Measurements from ENCODE around the gene SPTBN1. TPM values are rescaled to one million over a fixed set of nuclear protein-coding genes. Genes with fewer than 3 reads are reported as not detected.

The SPTBN1 gene
- total and polyA plus RNA-seq, 2 of the 4 experiments (the other 2 are of a cell fraction): 49.1 to 241 TPM

DNA sequence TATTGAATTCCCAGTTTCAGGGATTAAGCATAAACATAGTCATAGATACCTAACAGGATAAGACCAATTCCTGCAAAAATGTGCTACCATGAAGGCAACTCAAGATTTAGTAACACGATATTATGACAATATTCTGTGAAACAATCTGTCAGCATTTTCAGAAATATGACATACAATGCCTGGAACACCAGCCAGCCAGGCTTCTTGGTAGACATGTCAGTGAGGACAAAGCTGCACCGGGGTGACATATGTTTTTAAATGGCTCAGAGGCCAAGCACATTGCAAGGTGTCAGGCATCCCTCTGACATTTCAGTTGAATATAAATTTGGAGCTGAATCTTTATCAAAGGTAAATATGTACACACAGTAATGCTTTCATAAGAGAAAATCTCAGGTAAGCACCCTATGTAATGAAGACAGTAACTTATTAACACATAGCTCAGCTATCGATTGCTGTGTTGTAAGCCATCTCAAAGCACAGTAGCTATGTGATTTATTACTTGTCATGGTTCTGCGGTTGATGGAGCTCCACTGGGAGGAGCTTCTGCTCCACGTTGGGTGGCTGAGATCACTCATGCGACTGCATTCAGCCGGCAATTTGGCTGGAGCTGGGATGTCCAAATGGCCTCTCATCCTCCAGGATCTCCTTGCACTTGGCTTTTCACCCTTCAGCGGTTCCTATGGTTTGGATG is 235.5 kb downstream of the SPTBN1 start:
- no peak overlapping the region for H4K5ac ChIP-seq (ENCODE audit: low read depth, low read length)
- in situ Hi-C loops (cut with MboI; ENCODE audit: low sequenced_read_pairs): no loop called here
- no peaks in the 10 kb centered on the region for H3K79me1 ChIP-seq (ENCODE audit: low read depth in 1 of 2, low read length in 2 of 2)
- H3K14ac ChIP-seq (replicated peaks; ENCODE audit: low read depth, low read length): no peak overlapping the region
- no peak overlapping the region for H3K56ac ChIP-seq (ENCODE audit: extremely low read depth, insufficient read depth, low read length)
- POLR2A ChIA-PET (ENCODE audit: unreplicated experiment): no interaction called here
- DNase-seq: no peak
- WGBS, 2 experiments (ENCODE audit: extremely low coverage in 2 of 2, insufficient read length in 1 of 2): 73% methylated on average over 3 of the region's 8 CpGs; no CpG with 5 or more reads in 1 of the 2 experiments
- dilution Hi-C loops (cut with HindIII; ENCODE audit: low sequenced_read_pairs, unreplicated experiment): no loop called here
- 0 out of 2 replicates have a peak, but pooled peaks cover 1% of the 10 kb centered on the region for H3K27me3 ChIP-seq (ENCODE audit: control insufficient read depth, insufficient read depth, low read length)
- no peak overlapping the region for H3K18ac ChIP-seq (ENCODE audit: low read depth, low read length)
- ATAC-seq (ENCODE audit: low read depth): no peak
- H3K9me1 ChIP-seq (ENCODE audit: insufficient read depth, low read length): peaks cover 3% of the 10 kb centered on the region; the same call in 1 of the 2 replicates
- H2BK15ac ChIP-seq (ENCODE audit: low read depth, low read length): no peak overlapping the region
- H3K4ac ChIP-seq (ENCODE audit: low read depth, low read length): no peak overlapping the region
- no peak overlapping the region for H3K9ac ChIP-seq (ENCODE audit: low read depth, low read length)
- H4K20me1 ChIP-seq (ENCODE audit: insufficient read depth, low read length): no peaks in the 10 kb centered on the region
- CTCF ChIA-PET: interaction anchor here (1.3 kb wide), 1 partner anchor 13 kb away, joined by 4 read pairs; no protein-coding TSS in a partner anchor
- no peak overlapping the region for H4K8ac ChIP-seq (ENCODE audit: low read depth in 2 of 2, low read length in 2 of 2)
- no peak overlapping the region for H2BK5ac ChIP-seq (ENCODE audit: low read depth, low read length, poor library complexity, severe bottlenecking)
- BruUV-seq (replicated peaks): no TSS peak
- H3K4me3 ChIP-seq (ENCODE audit: insufficient read depth, low read depth, low read length): no peak overlapping the region
- H4K91ac ChIP-seq (ENCODE audit: insufficient read depth, low read depth, low read length): no peak overlapping the region
- H2BK120ac ChIP-seq (ENCODE audit: low read depth, low read length): no peak overlapping the region
- no peaks in the 10 kb centered on the region for H3K4me1 ChIP-seq (ENCODE audit: control insufficient read depth, insufficient read depth, low read length)
- no peak overlapping the region for H3K4me2 ChIP-seq (ENCODE audit: low read depth, low read length)
- no peak overlapping the region for H2AK9ac ChIP-seq (replicated peaks; ENCODE audit: low read depth, low read length, poor library complexity)
- H3K27ac ChIP-seq (ENCODE audit: insufficient read depth, low read length): no peak overlapping the region
- no peak overlapping the region for H2BK20ac ChIP-seq (ENCODE audit: low read depth, low read length)
- TF ChIP-seq, protein P1, sequence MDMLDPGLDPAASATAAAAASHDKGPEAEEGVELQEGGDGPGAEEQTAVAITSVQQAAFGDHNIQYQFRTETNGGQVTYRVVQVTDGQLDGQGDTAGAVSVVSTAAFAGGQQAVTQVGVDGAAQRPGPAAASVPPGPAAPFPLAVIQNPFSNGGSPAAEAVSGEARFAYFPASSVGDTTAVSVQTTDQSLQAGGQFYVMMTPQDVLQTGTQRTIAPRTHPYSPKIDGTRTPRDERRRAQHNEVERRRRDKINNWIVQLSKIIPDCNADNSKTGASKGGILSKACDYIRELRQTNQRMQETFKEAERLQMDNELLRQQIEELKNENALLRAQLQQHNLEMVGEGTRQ (IDR thresholded peaks at IDR 0.05; ENCODE audit: low read depth, low read length): no peak
- TF ChIP-seq NFE2L2 (IDR thresholded peaks at IDR 0.05; ENCODE audit: low read depth, low read length): no peak
- no peak for TF ChIP-seq FOS (IDR thresholded peaks at IDR 0.05; ENCODE audit: low read depth, low read length)
- TF ChIP-seq, protein P2, sequence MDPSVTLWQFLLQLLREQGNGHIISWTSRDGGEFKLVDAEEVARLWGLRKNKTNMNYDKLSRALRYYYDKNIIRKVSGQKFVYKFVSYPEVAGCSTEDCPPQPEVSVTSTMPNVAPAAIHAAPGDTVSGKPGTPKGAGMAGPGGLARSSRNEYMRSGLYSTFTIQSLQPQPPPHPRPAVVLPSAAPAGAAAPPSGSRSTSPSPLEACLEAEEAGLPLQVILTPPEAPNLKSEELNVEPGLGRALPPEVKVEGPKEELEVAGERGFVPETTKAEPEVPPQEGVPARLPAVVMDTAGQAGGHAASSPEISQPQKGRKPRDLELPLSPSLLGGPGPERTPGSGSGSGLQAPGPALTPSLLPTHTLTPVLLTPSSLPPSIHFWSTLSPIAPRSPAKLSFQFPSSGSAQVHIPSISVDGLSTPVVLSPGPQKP (IDR thresholded peaks at IDR 0.05; ENCODE audit: borderline replicate concordance, low read depth, low read length): no peak
- TF ChIP-seq RFX5 (IDR thresholded peaks at IDR 0.05; ENCODE audit: low read depth, low read length): no peak
- TF ChIP-seq POLR2A (IDR thresholded peaks at IDR 0.05; ENCODE audit: low read depth, low read length): no peak
- TF ChIP-seq, protein P3, sequence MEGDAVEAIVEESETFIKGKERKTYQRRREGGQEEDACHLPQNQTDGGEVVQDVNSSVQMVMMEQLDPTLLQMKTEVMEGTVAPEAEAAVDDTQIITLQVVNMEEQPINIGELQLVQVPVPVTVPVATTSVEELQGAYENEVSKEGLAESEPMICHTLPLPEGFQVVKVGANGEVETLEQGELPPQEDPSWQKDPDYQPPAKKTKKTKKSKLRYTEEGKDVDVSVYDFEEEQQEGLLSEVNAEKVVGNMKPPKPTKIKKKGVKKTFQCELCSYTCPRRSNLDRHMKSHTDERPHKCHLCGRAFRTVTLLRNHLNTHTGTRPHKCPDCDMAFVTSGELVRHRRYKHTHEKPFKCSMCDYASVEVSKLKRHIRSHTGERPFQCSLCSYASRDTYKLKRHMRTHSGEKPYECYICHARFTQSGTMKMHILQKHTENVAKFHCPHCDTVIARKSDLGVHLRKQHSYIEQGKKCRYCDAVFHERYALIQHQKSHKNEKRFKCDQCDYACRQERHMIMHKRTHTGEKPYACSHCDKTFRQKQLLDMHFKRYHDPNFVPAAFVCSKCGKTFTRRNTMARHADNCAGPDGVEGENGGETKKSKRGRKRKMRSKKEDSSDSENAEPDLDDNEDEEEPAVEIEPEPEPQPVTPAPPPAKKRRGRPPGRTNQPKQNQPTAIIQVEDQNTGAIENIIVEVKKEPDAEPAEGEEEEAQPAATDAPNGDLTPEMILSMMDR (conservative IDR thresholded peaks at IDR 0.05; ENCODE audit: low read depth, low read length): no peak
- TF ChIP-seq MXI1 (IDR thresholded peaks at IDR 0.05; ENCODE audit: borderline replicate concordance, low read depth, low read length): no peak
- TF ChIP-seq BHLHE40 (IDR thresholded peaks at IDR 0.05; ENCODE audit: low read depth, low read length): no peak
- no peak overlapping the region for H2AFZ ChIP-seq (replicated peaks; ENCODE audit: low read length, poor library complexity)
- no peaks in the 10 kb centered on the region for H3K36me3 ChIP-seq (ENCODE audit: control insufficient read depth, insufficient read depth, low read length)
- intact Hi-C loops (cut with micrococcal nuclease): no loop called here
- no peak overlapping the region for H3K23ac ChIP-seq (ENCODE audit: low read depth, low read length)
- H3K9me3 ChIP-seq (ENCODE audit: control insufficient read depth, insufficient read depth, low read length): no peaks in the 10 kb centered on the region
- no peak overlapping the region for H2AK5ac ChIP-seq (ENCODE audit: low read depth, low read length)

Measured in IMR-90 (cell line).